GM21526 (cell line): ENCODE results near the gene PRKG1.

Source experiments
- ATAC-seq: cut with Tn5 transposase; IDR thresholded peaks from one replicate; pipeline ENCODE4 v1.9.1; 2021; ENCODE audit warnings: moderate library complexity; ENCODE audit not compliant: unreplicated experiment, low FRiP score

PRKG1 gene

DNA sequence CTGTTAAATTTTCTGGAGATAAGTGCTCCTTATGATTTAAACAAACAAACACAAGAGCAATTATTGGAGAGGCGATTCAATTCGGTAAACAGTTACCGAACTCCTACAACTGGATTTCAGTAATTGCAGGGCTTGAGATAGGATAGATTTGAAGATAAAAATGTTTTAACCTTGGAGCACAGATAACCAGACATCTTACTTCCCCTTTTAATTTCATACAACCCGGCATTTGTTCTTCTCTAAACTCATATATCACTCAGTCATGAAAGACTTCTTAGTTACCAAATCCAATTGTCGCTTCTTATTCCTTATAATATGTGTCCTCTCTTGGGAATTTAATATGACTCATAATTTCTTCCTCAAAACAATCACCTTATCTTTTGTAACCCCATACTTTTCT is 861.1 kb downstream of the PRKG1 start:
- ATAC-seq = no peak

DNA sequence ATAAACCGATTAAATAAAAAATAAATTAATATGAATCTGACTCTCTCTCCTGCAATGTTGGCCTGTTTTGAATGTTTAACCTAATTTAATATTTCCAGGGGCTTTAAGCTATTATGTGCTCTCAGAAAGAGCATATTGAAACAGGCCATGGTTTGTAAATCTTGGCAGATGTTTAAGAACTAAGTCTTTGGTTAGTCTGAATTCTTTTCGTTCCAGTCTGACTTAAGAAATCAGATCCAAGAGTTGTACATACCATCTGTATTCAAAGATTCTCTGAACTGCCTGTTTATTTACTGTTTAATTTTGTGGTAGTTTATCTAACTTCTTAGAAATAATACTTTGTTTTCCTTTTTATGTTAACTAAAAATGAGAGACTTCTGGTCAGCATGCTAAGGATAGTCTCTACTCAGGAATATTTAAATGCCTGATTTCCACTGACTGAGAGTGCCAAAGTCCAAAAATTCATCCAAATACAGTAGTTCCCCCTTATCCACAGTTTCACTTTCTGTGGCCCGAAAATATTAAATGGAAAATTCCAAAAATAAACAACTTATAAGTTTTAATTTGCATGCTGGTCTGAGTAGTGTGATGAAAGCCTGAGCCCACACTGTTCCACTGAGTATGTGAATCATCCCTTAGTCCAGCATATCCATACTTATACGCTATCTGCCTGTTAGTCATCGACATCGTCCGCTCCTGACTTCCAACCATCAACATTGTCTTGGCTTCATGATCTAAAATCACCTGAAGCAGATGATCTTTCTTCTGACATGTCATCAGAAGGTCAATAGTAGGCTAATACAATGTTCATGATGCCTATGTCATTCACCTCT is 863.2 kb downstream of the PRKG1 start:
- no peak for ATAC-seq

DNA sequence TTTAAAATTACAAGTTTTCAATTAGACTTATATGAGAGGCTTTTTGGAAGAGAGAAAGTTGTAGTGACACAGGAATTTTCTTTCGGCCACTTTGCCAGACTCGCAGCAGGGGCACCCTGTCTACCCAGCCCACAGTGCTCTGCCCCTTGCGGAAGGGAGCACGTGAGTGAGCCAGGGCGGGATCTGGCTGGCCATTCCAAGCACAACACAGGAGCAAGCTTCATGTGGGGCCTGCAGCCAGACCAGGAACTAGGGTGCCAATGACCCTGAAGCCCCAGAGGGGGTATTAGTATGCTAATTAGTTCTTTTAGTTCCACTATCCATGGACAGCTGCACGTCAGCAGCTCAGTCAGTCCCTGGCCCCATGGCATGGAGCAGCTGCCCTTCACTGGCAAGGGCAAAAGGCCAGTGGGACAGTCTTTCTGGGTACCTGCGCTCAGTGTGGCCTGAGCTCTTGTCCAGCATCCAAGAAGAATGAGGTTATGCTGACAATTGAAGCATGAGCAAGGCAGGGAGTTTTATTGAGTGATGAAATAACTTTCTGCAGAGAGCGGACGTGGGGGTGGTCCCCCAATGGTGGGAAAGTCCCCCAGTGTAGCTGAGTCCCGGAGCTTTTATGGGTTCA is 876.2 kb downstream of the PRKG1 start:
- ATAC-seq = no peak

DNA sequence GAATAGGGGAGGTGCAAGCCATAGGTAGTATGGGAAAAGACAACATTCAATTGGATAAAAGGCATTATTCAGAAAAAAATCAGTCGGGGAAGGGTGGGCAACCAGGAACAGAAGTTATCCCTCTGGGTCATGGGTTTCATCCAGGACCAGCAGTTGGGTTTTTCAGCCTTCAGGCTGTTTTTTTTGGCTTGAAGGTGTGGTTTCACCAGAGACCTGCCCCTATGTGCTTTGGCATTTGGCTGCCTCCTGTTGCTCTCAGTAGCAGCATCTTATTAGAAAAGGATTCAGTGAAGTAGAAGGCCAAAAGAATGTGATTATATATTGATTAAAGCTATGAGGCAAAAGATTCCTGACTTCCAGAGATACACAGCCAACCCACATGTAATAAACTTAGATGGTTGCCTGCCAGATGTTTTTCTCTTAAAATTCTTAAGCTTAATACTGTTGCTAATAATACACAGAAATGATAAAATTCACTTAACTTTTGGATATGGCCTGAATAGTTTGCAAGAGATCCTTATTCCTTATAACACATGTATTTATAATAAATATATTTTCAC is 876.8 kb downstream of the PRKG1 start:
- no peak for ATAC-seq

DNA sequence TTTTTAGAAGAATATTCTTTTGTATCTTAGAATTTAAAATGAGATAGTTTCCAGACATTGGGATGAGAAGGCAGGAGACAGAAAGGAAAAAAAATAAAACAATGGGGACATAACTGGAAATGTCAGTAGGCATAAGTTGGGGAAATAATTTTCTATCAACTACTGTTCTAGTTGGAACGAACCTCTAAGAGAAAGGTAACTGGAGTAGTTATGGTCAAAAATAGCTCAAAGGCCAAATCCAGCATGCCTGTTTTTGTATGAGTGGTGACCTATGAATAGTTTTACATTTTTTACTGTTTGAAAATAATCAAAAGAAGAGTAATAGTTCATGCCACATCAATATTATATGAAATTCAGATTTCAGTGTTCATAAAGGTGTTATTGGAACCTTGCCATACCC is 877.3 kb downstream of the PRKG1 start:
- no peak for ATAC-seq

DNA sequence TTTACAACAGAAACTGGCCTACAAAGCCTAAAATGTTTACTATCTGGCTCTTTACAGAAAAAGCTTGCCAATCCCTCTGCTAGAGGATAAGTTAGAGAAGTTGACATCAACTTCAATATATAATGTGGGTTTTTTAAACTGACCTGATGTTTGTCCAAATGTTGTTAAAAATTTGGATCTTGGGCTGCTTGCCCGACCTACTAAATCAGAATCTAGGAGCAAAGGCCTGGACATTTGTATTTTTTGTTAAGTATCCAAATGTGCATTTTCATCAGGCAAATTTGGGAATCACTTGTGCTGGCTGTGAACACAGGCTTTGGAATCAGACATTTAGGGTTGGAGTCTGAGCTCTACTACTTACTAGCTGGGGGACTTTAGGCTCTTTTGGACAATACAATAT is 877.8 kb downstream of the PRKG1 start:
- no peak for ATAC-seq

DNA sequence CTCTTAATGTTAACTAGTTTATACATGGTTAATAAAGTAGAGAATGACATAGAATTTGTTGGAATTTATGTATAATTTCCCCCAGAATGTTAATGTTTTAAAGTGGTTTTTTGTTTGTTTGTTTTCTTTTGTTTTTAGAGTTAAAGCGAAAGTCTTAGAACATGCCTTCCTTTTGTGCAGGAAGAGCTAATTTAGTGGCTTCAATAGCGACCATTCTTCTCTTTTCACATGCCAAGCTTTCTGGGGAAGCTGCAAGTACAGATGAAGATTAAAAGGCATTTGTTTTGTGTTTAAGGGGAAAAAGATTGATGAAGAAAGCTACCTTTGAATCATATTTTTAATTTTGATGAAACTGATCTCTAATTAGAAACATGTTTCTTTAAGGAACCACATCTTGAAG is 881.4 kb downstream of the PRKG1 start:
- no peak for ATAC-seq

DNA sequence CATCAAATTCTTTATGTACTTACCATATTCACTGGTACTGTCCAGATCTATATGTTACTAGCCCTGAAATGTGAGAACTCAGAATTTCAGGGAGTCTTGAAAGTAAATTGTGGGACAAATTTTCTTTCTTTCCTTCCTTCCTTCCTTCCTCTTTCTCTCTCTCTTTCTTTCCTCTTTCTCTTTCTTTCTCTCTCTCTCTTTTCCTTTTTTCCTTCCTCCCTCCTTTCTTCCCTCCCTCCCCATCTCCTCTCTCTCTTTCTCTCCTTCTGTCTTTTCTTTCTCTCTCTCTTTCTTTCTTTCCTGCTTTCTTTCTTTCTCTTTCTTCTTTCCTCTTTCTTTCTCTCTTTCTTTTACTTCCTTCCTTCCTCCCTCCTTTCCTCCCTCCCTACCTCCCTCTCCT is 882.5 kb downstream of the PRKG1 start:
- no peak for ATAC-seq

DNA sequence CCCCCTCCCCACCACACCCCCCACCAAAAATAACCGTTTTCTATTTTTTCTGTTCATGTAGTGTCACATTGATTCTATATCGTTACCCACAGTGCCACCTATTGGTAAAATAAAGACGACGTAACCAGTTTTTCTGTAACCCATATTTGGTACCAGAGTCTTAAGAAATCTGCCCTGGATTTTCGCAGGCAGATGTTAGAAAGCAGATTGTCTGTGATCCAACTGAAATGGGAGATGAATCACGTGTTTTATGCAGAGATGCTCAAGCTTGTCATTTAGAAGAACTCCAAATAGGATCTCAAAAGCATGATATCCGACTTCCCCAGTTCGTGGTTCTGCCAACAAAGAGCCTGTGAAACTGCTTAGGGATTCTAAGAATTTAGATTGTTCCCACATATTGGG is 886.2 kb downstream of the PRKG1 start:
- peak; percentile 59 for ATAC-seq

DNA sequence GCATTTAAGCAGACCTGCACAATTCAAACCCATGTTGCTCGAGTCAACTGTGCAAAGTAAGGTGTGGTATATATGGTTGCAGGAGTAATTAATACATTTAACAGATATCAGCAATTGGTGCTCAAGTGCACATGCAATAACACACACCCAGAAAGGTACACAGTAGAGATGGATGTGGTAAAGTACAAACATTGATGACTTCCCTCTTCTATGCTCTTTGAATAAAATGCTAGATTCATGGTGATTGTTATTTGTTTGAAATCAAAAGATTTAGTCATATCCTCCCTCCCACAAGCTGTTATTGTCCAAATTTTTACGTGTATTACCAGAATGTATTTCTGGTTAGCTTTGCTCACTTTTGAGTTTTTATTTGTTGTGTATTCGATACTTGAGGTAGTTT is 887.1 kb downstream of the PRKG1 start:
- no peak for ATAC-seq

DNA sequence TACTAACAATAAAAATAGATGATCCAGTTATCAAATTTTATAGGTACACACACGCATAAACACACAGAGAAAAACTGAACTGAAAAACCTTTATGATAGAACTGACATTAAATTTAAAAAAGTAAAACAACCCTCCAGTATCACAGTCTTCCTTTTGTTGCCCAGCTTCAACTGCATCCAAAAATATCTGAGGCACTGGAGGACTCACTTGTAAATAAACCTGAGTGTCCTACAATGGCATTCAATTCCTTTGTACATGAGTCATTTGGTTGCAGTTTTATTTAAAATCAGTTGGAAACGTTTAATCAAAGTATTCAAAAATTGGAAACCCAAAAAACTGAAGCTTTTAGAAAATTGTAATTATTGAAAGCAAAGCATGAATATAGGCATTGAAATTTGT is 890.3 kb downstream of the PRKG1 start:
- ATAC-seq = no peak

DNA sequence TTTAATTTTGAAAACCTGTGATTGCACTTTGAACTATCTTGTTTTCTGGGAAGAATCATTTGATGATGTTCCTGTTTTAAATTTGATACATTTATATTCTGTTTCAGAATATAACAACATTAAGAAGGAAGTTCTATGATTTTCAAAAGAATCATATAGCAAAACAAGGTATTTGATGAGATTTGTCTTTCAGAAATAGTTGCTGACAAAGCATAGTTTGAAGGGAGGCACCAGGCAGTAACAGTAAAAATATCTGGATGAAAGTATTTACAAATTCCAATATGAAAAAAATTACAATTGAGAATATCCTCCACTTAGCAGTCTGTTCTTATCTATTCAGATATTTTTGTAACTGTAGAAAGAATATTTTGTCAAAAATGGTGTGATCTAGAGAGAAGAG is 891.2 kb downstream of the PRKG1 start:
- ATAC-seq = no peak

DNA sequence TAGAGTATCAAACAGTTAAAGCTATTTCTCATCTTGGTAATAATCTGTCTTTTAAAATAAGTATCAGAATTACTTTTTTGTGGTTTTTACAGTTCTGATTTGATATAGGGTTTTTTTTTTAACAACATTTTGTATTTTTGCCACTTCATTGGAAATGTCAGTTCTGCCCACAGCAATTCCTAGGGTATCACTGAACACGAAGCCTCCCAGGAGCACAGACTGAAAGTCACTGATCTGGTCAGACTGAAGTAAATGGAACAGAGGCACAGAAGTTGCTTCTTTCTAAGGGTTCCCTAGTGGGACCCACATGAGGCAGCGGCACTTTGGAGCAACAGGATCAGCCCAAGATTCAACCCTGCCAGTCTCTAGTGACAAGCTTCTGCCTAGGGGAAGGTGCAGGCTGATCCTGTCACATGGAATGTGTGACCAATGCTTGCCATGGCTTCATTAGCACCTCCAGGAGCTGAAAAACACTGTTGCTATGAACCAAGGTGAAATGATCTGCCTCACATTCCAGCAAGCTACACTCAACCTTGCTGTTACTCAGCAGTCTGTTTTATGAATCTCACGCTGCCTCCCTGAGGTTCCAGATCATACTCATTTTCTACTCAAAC is 898.6 kb downstream of the PRKG1 start:
- ATAC-seq = no peak

DNA sequence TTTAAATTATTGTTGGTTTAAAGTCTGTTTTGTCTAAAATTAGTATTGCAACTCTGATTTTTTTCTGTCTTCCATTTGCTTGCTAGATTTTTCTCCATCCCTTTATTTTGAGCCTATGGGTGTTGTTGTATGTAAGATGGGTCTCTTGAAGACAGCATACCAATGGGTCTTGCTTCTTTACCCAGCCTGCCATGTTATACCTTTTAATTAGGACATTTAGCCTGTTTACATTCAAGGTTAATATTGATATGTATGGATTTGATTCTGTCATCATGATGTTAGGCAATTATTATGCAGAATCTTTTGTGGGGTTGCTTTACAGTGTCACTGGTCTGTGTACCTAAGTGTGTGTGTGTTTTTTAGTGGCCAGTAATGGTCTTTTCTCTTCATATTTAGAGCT is 906.5 kb downstream of the PRKG1 start:
- ATAC-seq = no peak

DNA sequence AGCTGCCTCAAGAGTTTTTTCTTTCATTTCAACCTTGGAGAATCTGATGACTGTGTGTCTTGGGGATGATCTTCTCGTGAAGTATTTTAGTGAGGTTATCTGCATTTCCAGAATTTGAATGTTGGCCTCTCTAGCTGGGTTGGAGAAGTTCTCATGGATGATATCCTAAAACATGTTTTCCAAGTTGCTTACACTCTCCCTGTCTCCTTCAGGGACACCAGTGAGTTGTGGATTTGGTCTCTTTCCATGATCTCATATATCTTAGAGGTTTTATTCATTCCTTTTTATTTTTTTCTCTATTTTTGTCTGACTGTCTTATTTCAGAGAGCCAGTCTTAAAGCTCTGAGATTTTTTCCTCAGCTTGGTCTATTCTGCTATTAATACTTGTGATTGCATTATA is 907.4 kb downstream of the PRKG1 start:
- no peak for ATAC-seq

DNA sequence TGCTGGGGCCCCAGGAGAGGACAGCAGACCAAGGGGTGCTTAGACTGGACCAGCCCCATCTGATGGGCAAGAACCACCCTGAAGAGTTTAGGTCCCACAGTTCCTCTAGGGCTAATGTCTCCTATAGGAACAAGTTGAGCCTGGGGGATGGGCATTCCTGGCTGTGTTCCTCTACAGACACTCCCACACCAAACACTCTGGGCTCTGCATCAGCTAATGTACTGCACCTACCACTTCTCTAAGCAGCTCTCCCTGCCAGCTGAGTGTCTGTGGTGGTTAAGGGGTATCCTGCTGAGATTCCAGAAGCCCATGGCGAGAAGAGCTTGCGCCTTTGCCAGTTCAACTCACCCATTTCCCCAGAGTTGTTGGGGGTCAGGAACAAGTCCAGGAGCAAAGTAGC is 909.2 kb downstream of the PRKG1 start:
- no peak for ATAC-seq

DNA sequence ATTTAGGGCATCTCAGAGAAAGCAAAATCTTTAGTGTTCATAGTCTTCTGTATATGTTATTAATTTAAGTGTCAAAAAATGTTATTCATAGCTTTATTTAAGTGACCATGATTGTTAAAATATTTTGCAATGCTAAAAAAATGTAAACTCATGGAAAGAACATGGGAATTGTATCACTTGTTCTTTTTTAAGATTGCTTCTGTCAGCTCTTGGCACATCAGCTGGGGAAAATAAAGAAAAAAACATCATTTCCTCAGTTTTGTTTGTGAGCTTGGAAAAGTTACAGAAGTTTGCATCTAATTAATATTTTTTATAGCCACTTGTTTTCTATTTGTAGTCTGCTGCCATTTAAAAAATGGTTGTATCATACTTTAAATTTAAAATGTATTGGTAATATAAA is 911.0 kb downstream of the PRKG1 start:
- ATAC-seq = no peak

DNA sequence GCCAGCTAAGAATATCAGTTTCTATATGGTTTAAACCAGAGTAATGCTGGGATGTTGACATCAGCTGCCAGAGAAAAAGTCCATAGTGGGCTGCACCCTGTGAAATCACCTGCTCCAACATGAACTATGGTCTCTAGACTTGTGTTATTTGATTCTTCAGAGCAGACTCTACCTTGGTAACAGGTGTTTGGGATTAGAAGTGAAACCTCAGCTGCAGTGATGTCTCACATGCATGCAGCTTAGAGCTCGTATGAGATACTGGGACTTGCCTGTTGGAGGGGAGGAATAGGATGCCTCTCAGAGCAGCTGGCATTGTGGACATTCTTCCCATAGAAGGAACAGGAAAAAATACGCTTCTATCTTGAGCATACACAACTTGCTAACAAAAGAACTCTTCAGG is 912.2 kb downstream of the PRKG1 start:
- no peak for ATAC-seq

DNA sequence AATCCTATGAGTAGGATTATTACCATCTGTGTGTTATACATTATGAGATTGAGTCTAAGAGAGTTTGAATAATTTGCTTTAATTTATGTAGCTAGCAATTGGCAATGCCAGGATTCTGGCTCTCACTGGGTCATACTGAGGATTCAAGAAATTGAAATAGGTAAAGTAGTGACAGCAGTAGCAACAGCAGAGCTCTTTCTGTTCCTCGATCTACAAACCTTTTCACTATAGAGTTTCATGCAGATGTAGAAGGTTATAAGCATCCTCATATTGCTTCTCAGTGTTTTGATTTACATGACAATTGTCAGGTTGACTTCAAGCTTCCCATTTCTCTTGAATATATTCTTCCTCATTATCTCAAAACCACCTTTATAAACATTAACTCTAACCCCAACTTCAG is 919.2 kb downstream of the PRKG1 start:
- ATAC-seq = no peak

DNA sequence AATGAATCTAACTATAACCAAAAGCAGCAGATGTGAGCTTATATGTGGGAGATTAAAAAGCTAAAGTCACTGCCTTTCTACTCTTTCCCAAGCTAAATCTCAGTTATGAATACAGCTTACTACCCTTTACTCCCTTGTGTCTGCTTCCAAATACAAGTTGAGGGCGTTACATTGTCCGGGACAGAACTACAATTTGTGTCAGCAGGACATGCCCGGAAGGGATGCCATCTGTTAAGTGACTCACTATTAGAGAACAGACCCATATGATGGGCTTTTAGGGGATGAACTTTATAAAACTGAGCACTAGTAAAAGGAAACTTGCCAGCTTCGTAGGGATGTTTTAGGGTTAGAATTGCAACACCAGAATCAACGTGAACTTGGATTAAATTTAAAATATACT is 924.8 kb downstream of the PRKG1 start:
- ATAC-seq = no peak

DNA sequence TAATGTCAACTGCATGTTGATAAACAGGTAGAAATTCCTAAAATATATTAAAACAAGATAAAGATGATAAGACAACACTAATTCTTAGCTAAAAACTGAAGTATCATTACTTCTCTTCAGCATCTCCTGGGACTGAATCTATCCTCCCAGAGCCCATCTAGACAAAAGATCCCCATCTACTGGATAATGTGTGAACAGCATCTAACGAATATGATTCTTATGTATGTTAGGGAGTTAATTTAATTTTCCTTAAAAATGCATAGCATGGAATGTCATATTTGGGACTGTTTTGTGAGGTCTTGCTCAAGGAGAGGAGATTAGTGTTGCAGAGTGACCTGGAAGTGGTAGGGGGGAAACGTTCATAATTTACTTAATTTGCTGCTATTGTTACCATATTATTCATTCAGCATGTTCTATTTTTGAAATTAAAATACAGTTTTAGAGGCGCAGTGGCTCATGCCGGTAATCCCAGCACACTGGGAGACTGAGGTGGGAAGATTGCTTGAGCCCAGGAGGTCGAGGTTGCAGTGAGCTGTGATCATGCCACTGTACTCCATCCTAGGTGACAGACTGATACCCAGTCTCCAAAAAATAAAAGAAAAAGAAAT is 930.2 kb downstream of the PRKG1 start:
- peak; percentile 81 for ATAC-seq
